Suprapubic skin (tissue), 4 donors: Measurements from ENCODE around the gene CD19.

Experiments used
- CTCF ChIP-seq, 2 donors: fragments of 200-600 bp in 1 of 2; fragments of 450-650 bp in 1 of 2; sonication (generic) in 1 of 2; IDR thresholded peaks; one replicate each; pipeline ENCODE4 v1.5.1; 2016 to 2019; ENCODE audit warnings: antibody characterized with exemption in 2 of 2, mild to moderate bottlenecking in 1 of 2, moderate library complexity in 1 of 2
- EP300 ChIP-seq: sonication (generic); formaldehyde crosslinking; IDR thresholded peaks from one replicate; pipeline ENCODE4 v1.6.1; 2017; ENCODE audit warnings: antibody characterized with exemption
- POLR2A ChIP-seq, 2 donors: fragments of 450-650 bp; IDR thresholded peaks; one replicate each; pipeline ENCODE4 v1.6.1; 2017; ENCODE audit warnings: antibody characterized with exemption in 2 of 2, mild to moderate bottlenecking in 2 of 2, moderate library complexity in 2 of 2
- POLR2AphosphoS5 ChIP-seq, 3 donors: sonication (generic); formaldehyde crosslinking; IDR thresholded peaks; one replicate each; pipeline ENCODE4 v1.6.1; 2017; ENCODE audit warnings: antibody characterized with exemption in 3 of 3

DNA sequence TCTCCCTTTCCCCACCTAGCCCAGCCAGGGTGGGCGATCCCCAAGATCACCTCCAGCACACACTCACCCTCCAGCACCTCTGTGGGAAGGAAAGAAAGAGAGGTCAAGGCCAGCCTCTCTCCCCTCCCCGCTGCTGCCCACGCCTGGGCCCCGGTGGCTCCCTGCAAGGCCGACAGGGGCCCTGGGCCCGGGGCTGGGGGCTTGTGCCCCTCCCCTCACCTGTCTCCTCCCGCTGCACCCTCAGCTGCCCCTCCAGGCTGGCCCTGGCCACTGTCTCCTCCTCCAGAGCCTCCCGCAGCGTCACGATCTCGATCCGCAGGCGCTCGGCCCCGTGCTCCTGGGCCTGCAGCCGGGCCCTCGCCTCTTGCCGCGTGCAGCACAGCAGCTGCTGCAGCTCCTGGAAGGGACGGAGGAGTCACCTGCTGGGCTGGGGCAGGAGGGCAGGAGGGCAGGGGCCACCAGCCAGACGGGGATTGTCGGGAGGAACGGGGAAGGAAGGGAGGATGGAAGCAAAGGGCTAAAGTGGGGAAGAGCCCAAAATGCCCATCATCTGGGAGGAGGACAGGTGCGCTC is 25.9 kb upstream of the CD19 start:
- no peak for TF ChIP-seq CTCF (IDR thresholded peaks at IDR 0.05)
- no peak for TF ChIP-seq EP300
- TF ChIP-seq POLR2A (IDR thresholded peaks at IDR 0.05) = no peak
- no peak for TF ChIP-seq POLR2AphosphoS5 (IDR thresholded peaks at IDR 0.05)
